Measurements from ENCODE around the gene MYOC. TPM values are rescaled to one million over a fixed set of nuclear protein-coding genes. Genes with fewer than 3 reads are reported as not detected.

MYOC gene
- total and polyA plus RNA-seq, 2 donors (not counting 3 experiments of a cell fraction or from before 2014, with no cell fraction given): not detected

- dilution Hi-C loops (cut with MboI; ENCODE audit: extremely low pct_ligation_motif_present, low sequenced_read_pairs) (no loop called here), intact Hi-C loops (cut with micrococcal nuclease) (no loop called here)
- Histone ChIP-seq H3K4me2 (ENCODE audit: insufficient read depth, low read length) (no peak overlapping the region), H3K36me3 (ENCODE audit: control insufficient read depth in 2 of 2, extremely low read depth in 1 of 2, insufficient read depth in 2 of 2, low read length in 2 of 2) (no peaks in the 10 kb centered on the region), H3K4me1 (ENCODE audit: control insufficient read depth, extremely low read depth, insufficient read depth, low read length) (no peaks in the 10 kb centered on the region), H3K27ac (ENCODE audit: insufficient read depth, low read depth, low read length) (no peak overlapping the region), H3K9ac (replicated peaks; ENCODE audit: extremely low read depth, insufficient read depth, low read length) (no peak overlapping the region), H3K9me3 (replicated peaks; ENCODE audit: control insufficient read depth, insufficient read depth, low read length) (no peaks in the 10 kb centered on the region), H3K9me1 (replicated peaks; ENCODE audit: control insufficient read depth, extremely low read depth, insufficient read depth, low read length) (no peaks in the 10 kb centered on the region), H4K20me1 (replicated peaks; ENCODE audit: control insufficient read depth, extremely low read depth, insufficient read depth, low read length) (no peaks in the 10 kb centered on the region), H3K27me3 (ENCODE audit: control insufficient read depth in 2 of 2, insufficient read depth in 2 of 2, low read length in 2 of 2) (no peaks in the 10 kb centered on the region), H2AFZ (ENCODE audit: low read depth, low read length) (no peak overlapping the region), H3K4me3 (replicated peaks in 1 of 3; ENCODE audit: insufficient read depth in 1 of 3, low read depth in 1 of 3, low read length in 3 of 3) (no peak overlapping the region), H3K79me2 (ENCODE audit: control insufficient read depth, insufficient read depth, low read length) (no peaks in the 10 kb centered on the region)
- no peak for FAIRE-seq
- TF ChIP-seq CTCF (IDR thresholded peaks at IDR 0.05; ENCODE audit: extremely low read depth in 1 of 2, insufficient read depth in 1 of 2, low read depth in 1 of 2, low read length in 2 of 2): no peak
- no peak for TF ChIP-seq MAX (IDR thresholded peaks at IDR 0.05; ENCODE audit: insufficient read depth, insufficient read length)
- no peak for TF ChIP-seq MYC (IDR thresholded peaks at IDR 0.05; ENCODE audit: low read depth, low read length)
- no peak for TF ChIP-seq POLR2AphosphoS5 (IDR thresholded peaks at IDR 0.05; ENCODE audit: insufficient read depth, low read depth, low read length)
- no peak for TF ChIP-seq EZH2 (IDR thresholded peaks at IDR 0.05; ENCODE audit: borderline replicate concordance, low read depth, low read length, severe bottlenecking)
- TF ChIP-seq GATA2 (IDR thresholded peaks at IDR 0.05; ENCODE audit: insufficient read depth, insufficient read length, low read depth, low read length): no peak
- TF ChIP-seq JUN (IDR thresholded peaks at IDR 0.05; ENCODE audit: borderline replicate concordance, insufficient read depth, insufficient read length, low read depth): no peak
- TF ChIP-seq POLR2A (IDR thresholded peaks at IDR 0.05; ENCODE audit: low read depth, low read length): no peak
- no peak for TF ChIP-seq FOS (IDR thresholded peaks at IDR 0.05; ENCODE audit: borderline replicate concordance, insufficient read depth, low read length)
- no TSS peak for BruUV-seq (replicated peaks)
- CTCF ChIA-PET: interaction anchor here (0.7 kb wide), 1 partner anchor 49 kb away, joined by 3 read pairs; no protein-coding TSS in a partner anchor
- DNase-seq (ENCODE audit: low read depth, low spot score): no peak
- POLR2A ChIA-PET: no interaction called here
Measured at GRCh38 chr1:171613282-171613681, 39.2 kb downstream of the MYOC start.
